ENCODE measurements around the gene CEP162. TPM values are rescaled to one million over a fixed set of nuclear protein-coding genes. Genes with fewer than 3 reads are reported as not detected.

The CEP162 gene
- total RNA-seq, 4 donors from 2014 or later, result 15.0 to 23.2 (median 18.5) TPM

GRCh38 chr6:84161190-84161589 lies 66.3 kb downstream of the CEP162 start:
- no peaks in the 10 kb centered on the region for H3K9me3 ChIP-seq
- H3K27me3 ChIP-seq, result no peaks in the 10 kb centered on the region
- peaks cover 6 to 17% of the 10 kb centered on the region in 2 donors for H3K36me3 ChIP-seq
- TF ChIP-seq POLR2A (IDR thresholded peaks at IDR 0.05) (no peak), CTCF (IDR thresholded peaks at IDR 0.05) (no peak)
- H3K4me3 ChIP-seq (replicated peaks in 1 of 3), result no peak overlapping the region
- DNase-seq, result no peak
- WGBS, 2 donors, result 59 to 64% methylated on average over 2 of the region's 2 CpGs
- intact Hi-C loops (cut with DNase I), result no loop called here
- H3K27ac ChIP-seq, result no peak overlapping the region
- no peaks in the 10 kb centered on the region for H3K4me1 ChIP-seq

GRCh38 chr6:84156306-84156705 lies 71.1 kb downstream of the CEP162 start:
- 91 to 95% methylated on average over 4 of the region's 4 CpGs for WGBS, 2 donors
- intact Hi-C loops (cut with DNase I), result no loop called here

GRCh38 chr6:84151669-84152068 lies 75.8 kb downstream of the CEP162 start:
- intact Hi-C loops (cut with DNase I), result no loop called here
- no peak for DNase-seq

More at GRCh38 chr6:84156306-84156705, 71.1 kb downstream of the CEP162 start:
- H3K27me3 ChIP-seq, result no peaks in the 10 kb centered on the region
- no peak overlapping the region for H3K4me3 ChIP-seq (replicated peaks in 1 of 3)
- no peak for DNase-seq
- TF ChIP-seq POLR2A (IDR thresholded peaks at IDR 0.05) (no peak), CTCF (IDR thresholded peaks at IDR 0.05) (no peak)
- H3K9me3 ChIP-seq, result no peaks in the 10 kb centered on the region
- no peaks in the 10 kb centered on the region for H3K4me1 ChIP-seq
- no peak overlapping the region for H3K27ac ChIP-seq
- H3K36me3 ChIP-seq, result peaks cover 16 to 18% of the 10 kb centered on the region in 2 donors

GRCh38 chr6:84150705-84151104 lies 76.7 kb downstream of the CEP162 start:
- intact Hi-C loops (cut with DNase I), result no loop called here
- Histone ChIP-seq H3K4me1 (no peaks in the 10 kb centered on the region), H3K9me3 (no peaks in the 10 kb centered on the region), H3K36me3 (peaks cover 9 to 12% of the 10 kb centered on the region in 2 donors), H3K27me3 (no peaks in the 10 kb centered on the region), H3K27ac (no peak overlapping the region), H3K4me3 (replicated peaks in 1 of 3) (no peak overlapping the region)
- WGBS, 2 donors, result 98% methylated on average over 1 of the region's 1 CpG
- no peak for DNase-seq
- no peak for TF ChIP-seq POLR2A (IDR thresholded peaks at IDR 0.05)
- TF ChIP-seq CTCF (IDR thresholded peaks at IDR 0.05), result no peak

More at GRCh38 chr6:84151669-84152068, 75.8 kb downstream of the CEP162 start:
- no peaks in the 10 kb centered on the region for H3K27me3 ChIP-seq
- TF ChIP-seq CTCF (IDR thresholded peaks at IDR 0.05) (no peak), POLR2A (IDR thresholded peaks at IDR 0.05) (no peak)
- peaks cover 9 to 12% of the 10 kb centered on the region in 2 donors for H3K36me3 ChIP-seq
- no peak overlapping the region for H3K27ac ChIP-seq
- H3K4me1 ChIP-seq, result no peaks in the 10 kb centered on the region
- WGBS, 2 donors, result 83 to 85% methylated on average over 1 of the region's 1 CpG
- H3K9me3 ChIP-seq, result no peaks in the 10 kb centered on the region
- no peak overlapping the region for H3K4me3 ChIP-seq (replicated peaks in 1 of 3)

- intact Hi-C loops (cut with DNase I), result no loop called here
- no peak overlapping the region for H3K4me3 ChIP-seq (replicated peaks in 1 of 3)
- H3K9me3 ChIP-seq, result no peaks in the 10 kb centered on the region
- no peaks in the 10 kb centered on the region for H3K27me3 ChIP-seq
- no peaks in the 10 kb centered on the region for H3K4me1 ChIP-seq
- no peak for DNase-seq
- WGBS, 2 donors, result 30 to 70% methylated on average over 1 of the region's 1 CpG
- no peak overlapping the region for H3K27ac ChIP-seq
- H3K36me3 ChIP-seq, result peaks cover 0 to 5% of the 10 kb centered on the region in 2 donors
- TF ChIP-seq POLR2A (IDR thresholded peaks at IDR 0.05) (no peak), CTCF (IDR thresholded peaks at IDR 0.05) (no peak)
Measured at GRCh38 chr6:84141521-84141920, 85.9 kb downstream of the CEP162 start.

Measured in thyroid gland (tissue), 4 donors.